ENCODE data around the gene EGR4.

Gene EGR4

DNA sequence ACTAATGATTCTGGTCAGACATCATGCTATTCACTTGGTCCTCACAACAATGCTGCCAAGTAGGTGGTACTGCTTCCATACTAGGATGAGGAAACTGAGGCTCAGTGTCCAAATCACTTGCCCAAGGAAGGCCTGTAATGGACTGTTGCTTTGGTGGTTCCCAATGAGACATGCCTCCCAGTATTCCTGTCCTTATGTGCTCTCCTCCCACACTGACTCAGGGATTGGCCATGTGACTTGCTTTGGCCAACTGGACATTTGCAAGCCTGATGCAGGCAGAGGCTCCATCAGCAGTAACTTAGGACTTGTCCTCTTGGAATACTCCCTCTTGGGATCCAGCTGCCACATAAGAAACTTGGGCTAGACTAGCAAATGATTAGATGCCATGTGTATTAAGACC, 12.1 kb downstream of the EGR4 start:
- POLR2A ChIA-PET = no interaction called here

DNA sequence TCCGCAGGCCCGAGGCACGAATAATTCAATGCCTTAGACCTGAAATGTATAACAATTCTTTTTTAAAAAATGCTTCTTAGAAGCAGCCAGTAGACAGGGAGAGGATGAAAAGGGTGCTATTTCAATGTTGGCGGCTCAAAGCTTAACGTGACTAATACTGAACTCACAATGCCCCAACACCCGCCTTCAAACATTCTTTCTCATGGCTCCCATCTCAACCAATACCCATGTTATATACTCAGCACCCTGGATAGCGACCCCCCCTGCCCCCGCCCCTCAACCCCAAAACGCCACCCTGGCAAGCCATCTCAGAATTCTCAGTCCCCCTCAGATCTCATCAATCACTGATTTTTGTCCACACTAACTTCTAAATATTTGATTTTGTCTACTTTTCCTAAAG, 13.5 kb downstream of the EGR4 start:
- no peak for DNase-seq (ENCODE audit: low read depth, low spot score)
- CTCF ChIA-PET = interaction anchor here (3.0 kb wide), 1 partner anchor 10 kb away, joined by 22 read pairs; no protein-coding TSS in a partner anchor
- TF ChIP-seq, protein P1, sequence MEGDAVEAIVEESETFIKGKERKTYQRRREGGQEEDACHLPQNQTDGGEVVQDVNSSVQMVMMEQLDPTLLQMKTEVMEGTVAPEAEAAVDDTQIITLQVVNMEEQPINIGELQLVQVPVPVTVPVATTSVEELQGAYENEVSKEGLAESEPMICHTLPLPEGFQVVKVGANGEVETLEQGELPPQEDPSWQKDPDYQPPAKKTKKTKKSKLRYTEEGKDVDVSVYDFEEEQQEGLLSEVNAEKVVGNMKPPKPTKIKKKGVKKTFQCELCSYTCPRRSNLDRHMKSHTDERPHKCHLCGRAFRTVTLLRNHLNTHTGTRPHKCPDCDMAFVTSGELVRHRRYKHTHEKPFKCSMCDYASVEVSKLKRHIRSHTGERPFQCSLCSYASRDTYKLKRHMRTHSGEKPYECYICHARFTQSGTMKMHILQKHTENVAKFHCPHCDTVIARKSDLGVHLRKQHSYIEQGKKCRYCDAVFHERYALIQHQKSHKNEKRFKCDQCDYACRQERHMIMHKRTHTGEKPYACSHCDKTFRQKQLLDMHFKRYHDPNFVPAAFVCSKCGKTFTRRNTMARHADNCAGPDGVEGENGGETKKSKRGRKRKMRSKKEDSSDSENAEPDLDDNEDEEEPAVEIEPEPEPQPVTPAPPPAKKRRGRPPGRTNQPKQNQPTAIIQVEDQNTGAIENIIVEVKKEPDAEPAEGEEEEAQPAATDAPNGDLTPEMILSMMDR (IDR thresholded peaks at IDR 0.05; ENCODE audit: insufficient read depth, low read length, missing control alignments) = no peak
- POLR2A ChIA-PET = no interaction called here
- H3K4me3 ChIP-seq (ENCODE audit: low read depth, low read length) = no peak overlapping the region

More for the DNA sequence above, 12.1 kb downstream of the EGR4 start:
- CTCF ChIA-PET = interaction anchor here (3.0 kb wide), 1 partner anchor 9 kb away, joined by 22 read pairs; no protein-coding TSS in a partner anchor
- TF ChIP-seq, protein P1 (IDR thresholded peaks at IDR 0.05; ENCODE audit: insufficient read depth, low read length, missing control alignments) = no peak
- no peak for DNase-seq (ENCODE audit: low read depth, low spot score)
- no peak overlapping the region for H3K4me3 ChIP-seq (ENCODE audit: low read depth, low read length)

- H3K4me3 ChIP-seq (ENCODE audit: low read depth, low read length) = no peak overlapping the region
- ChIA-PET POLR2A (no interaction called here), CTCF (interaction anchor here (2.1 to 3.7 kb wide), 2 partner anchors 12 to 18 kb away, joined by 6 to 16 read pairs; no protein-coding TSS in a partner anchor)
- DNase-seq (ENCODE audit: low read depth, low spot score) = no peak
- TF ChIP-seq, protein P1 (IDR thresholded peaks at IDR 0.05; ENCODE audit: insufficient read depth, low read length, missing control alignments) = no peak
These were observed 21.1 kb downstream of the EGR4 start for GRCh38 chr2:73272270-73272669.

- TF ChIP-seq, protein P1 (IDR thresholded peaks at IDR 0.05; ENCODE audit: insufficient read depth, low read length, missing control alignments) = no peak
- CTCF ChIA-PET = interaction anchor here (3.7 kb wide), 1 partner anchor 20 kb away, joined by 16 read pairs; no protein-coding TSS in a partner anchor
- no peak overlapping the region for H3K4me3 ChIP-seq (ENCODE audit: low read depth, low read length)
- DNase-seq (ENCODE audit: low read depth, low spot score) = no peak
- POLR2A ChIA-PET = no interaction called here
These were observed 23.5 kb downstream of the EGR4 start for GRCh38 chr2:73269686-73270465.

DNA sequence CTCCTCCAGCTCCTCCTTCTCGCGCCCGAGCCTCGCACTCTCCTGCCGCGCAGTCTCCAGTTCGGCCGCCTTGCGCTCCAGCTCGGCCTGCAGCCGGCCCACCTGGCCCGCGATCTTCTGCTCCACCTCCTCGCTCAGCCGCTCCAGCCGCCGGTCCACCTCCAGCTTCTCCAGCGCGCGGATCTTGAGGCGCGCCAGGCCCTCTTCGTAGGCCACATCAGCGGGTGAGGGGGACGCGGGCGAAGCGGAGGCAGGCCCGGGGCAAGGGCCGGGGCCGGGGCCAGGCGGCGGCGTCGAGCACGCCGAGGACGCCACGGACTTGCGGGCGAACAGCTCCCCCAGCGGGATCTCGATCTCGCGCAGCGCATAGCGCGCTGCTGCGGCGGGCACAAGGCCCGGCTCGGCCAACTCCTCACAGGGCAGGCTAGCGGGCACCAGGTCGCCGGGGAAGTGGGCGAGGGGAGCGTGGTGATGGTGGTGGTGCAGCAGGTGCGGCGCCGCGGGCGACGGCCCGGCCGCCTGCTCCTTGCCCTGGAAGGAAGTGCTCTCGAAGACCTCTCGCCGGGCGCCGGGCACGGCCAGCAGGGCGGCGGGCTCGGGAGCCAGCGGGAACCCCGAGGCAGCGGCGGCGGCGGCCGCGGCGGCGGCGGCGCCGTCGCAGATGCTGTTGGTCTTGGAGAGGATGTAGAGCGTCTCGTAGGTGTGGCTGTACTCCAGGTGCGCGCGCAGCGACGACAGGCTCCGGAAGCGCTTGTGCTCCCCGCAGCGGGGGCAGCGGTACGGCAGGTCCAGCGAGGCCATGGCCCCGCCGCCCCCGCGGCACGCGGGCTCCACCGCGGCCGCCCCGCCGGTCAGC, 24.3 kb downstream of the EGR4 start:
- CTCF ChIA-PET = interaction anchor here (0.7 to 1.5 kb wide), 5 partner anchors 9 to 376 kb away, joined by 3 to 4 read pairs (median 3); no protein-coding TSS in a partner anchor
- H3K4me3 ChIP-seq (ENCODE audit: low read depth, low read length) = peak overlapping the region; percentile 20
- no peak for DNase-seq (ENCODE audit: low read depth, low spot score)

More for the DNA sequence above, 24.3 kb downstream of the EGR4 start:
- TF ChIP-seq, protein P1 (IDR thresholded peaks at IDR 0.05; ENCODE audit: insufficient read depth, low read length, missing control alignments) = peak; percentile 6
- POLR2A ChIA-PET = no interaction called here

All from AG04449 (cell line).